ENCODE measurements around the gene PYCARD. TPM values are rescaled to one million over a fixed set of nuclear protein-coding genes. Genes with fewer than 3 reads are reported as not detected.

Gene PYCARD
- polyA plus RNA-seq, 1 donor from 2014 or later, result not detected

DNA sequence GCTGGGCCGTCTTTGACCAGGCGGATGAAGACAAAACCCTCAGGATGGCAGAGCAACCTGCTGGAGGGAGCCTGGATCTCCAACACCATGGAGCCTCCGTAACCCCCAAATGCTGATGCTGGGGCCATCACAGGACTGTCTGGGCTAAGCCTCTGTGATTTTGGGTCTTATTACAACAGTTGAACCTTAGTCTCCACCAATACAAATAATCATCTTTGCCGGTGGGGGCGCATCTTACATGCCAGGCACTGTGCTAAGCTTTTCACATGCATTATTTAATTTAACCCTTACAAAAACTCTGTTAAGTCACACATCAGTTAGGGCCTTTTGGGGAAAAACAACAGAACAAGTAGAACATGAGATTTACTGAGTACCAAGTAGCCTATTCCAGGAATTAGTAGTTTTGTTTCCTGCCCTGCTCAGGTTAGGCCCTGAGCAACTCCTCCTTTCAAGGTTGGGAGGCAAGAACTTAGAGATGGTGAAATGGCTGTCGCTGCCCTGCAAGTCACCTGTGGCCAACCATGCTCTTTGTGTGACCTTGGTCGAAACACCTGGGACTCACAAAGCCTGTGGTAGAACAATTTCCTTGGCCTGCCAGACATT is 48.3 kb upstream of the PYCARD start:
- Histone ChIP-seq H3K27ac (ENCODE audit: low read length) (no peak overlapping the region), H3F3A (ENCODE audit: insufficient read depth, low read length, poor library complexity, severe bottlenecking) (no peaks in the 10 kb centered on the region), H3K4me2 (ENCODE audit: low read length) (no peak overlapping the region), H3K79me2 (replicated peaks; ENCODE audit: insufficient read depth, low read length) (no peaks in the 10 kb centered on the region), H3K4me3 (ENCODE audit: low read length) (no peak overlapping the region), H4K20me1 (ENCODE audit: insufficient read depth) (no peaks in the 10 kb centered on the region), H3K9ac (ENCODE audit: low read length) (no peak overlapping the region), H3K27me3 (ENCODE audit: insufficient read depth, low read depth, low read length) (no peaks in the 10 kb centered on the region), H2AFZ (ENCODE audit: low read depth, low read length) (no peak overlapping the region), H3K9me3 (ENCODE audit: low read length) (no peaks in the 10 kb centered on the region), H3K9me2 (ENCODE audit: insufficient read depth, low read length) (no peaks in the 10 kb centered on the region), H3K36me3 (ENCODE audit: insufficient read depth, low read length) (no peaks in the 10 kb centered on the region)
- TF ChIP-seq EZH2 (IDR thresholded peaks at IDR 0.05; ENCODE audit: borderline replicate concordance, insufficient read depth, low read length, poor library complexity, severe bottlenecking), result no peak
- no peak for TF ChIP-seq EP300 (conservative IDR thresholded peaks at IDR 0.05; ENCODE audit: poor library complexity, severe bottlenecking)
- TF ChIP-seq POLR2AphosphoS5 (IDR thresholded peaks at IDR 0.05), result no peak
- no peak for TF ChIP-seq TAF1 (IDR thresholded peaks at IDR 0.05; ENCODE audit: low read depth)
- no peak for TF ChIP-seq SMC3 (conservative IDR thresholded peaks at IDR 0.05; ENCODE audit: poor library complexity)
- TF ChIP-seq, protein P1, sequence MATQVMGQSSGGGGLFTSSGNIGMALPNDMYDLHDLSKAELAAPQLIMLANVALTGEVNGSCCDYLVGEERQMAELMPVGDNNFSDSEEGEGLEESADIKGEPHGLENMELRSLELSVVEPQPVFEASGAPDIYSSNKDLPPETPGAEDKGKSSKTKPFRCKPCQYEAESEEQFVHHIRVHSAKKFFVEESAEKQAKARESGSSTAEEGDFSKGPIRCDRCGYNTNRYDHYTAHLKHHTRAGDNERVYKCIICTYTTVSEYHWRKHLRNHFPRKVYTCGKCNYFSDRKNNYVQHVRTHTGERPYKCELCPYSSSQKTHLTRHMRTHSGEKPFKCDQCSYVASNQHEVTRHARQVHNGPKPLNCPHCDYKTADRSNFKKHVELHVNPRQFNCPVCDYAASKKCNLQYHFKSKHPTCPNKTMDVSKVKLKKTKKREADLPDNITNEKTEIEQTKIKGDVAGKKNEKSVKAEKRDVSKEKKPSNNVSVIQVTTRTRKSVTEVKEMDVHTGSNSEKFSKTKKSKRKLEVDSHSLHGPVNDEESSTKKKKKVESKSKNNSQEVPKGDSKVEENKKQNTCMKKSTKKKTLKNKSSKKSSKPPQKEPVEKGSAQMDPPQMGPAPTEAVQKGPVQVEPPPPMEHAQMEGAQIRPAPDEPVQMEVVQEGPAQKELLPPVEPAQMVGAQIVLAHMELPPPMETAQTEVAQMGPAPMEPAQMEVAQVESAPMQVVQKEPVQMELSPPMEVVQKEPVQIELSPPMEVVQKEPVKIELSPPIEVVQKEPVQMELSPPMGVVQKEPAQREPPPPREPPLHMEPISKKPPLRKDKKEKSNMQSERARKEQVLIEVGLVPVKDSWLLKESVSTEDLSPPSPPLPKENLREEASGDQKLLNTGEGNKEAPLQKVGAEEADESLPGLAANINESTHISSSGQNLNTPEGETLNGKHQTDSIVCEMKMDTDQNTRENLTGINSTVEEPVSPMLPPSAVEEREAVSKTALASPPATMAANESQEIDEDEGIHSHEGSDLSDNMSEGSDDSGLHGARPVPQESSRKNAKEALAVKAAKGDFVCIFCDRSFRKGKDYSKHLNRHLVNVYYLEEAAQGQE (IDR thresholded peaks at IDR 0.05; ENCODE audit: borderline replicate concordance), result no peak
- TF ChIP-seq, protein P2, sequence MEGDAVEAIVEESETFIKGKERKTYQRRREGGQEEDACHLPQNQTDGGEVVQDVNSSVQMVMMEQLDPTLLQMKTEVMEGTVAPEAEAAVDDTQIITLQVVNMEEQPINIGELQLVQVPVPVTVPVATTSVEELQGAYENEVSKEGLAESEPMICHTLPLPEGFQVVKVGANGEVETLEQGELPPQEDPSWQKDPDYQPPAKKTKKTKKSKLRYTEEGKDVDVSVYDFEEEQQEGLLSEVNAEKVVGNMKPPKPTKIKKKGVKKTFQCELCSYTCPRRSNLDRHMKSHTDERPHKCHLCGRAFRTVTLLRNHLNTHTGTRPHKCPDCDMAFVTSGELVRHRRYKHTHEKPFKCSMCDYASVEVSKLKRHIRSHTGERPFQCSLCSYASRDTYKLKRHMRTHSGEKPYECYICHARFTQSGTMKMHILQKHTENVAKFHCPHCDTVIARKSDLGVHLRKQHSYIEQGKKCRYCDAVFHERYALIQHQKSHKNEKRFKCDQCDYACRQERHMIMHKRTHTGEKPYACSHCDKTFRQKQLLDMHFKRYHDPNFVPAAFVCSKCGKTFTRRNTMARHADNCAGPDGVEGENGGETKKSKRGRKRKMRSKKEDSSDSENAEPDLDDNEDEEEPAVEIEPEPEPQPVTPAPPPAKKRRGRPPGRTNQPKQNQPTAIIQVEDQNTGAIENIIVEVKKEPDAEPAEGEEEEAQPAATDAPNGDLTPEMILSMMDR (IDR thresholded peaks at IDR 0.05; ENCODE audit: poor library complexity, severe bottlenecking), result no peak
- no peak for TF ChIP-seq MXI1 (conservative IDR thresholded peaks at IDR 0.05; ENCODE audit: poor library complexity, severe bottlenecking)
- no peak for TF ChIP-seq RAD21 (conservative IDR thresholded peaks at IDR 0.05)

DNA sequence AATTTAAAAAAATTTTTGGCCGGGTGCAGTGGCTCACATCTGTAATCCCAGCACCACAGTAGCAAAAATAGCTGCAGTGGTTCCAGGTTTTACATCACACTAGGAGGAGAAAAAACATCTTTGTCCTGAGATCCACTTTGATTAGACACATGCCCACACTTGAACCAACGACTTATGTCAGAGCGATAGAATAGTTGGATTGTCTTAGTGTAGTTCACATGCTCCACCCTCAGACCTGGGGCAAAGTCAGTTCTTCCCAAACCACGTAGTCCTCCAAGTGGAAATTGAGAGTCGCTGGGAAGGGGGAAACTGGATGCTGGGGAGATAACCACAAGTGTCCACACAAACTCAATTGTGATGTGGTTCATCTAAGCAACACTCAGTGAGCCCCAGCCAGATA is 45.8 kb upstream of the PYCARD start:
- H4K20me1 ChIP-seq (ENCODE audit: insufficient read depth), result no peaks in the 10 kb centered on the region
- no peaks in the 10 kb centered on the region for H3F3A ChIP-seq (ENCODE audit: insufficient read depth, low read length, poor library complexity, severe bottlenecking)
- H3K27ac ChIP-seq (ENCODE audit: low read length), result no peak overlapping the region
- no peaks in the 10 kb centered on the region for H3K79me2 ChIP-seq (replicated peaks; ENCODE audit: insufficient read depth, low read length)
- H3K4me2 ChIP-seq (ENCODE audit: low read length), result no peak overlapping the region
- H3K9ac ChIP-seq (ENCODE audit: low read length), result no peak overlapping the region
- no peak overlapping the region for H2AFZ ChIP-seq (ENCODE audit: low read depth, low read length)
- no peak for TF ChIP-seq TAF1 (IDR thresholded peaks at IDR 0.05; ENCODE audit: low read depth)
- TF ChIP-seq, protein P2 (IDR thresholded peaks at IDR 0.05; ENCODE audit: poor library complexity, severe bottlenecking), result no peak
- TF ChIP-seq MXI1 (conservative IDR thresholded peaks at IDR 0.05; ENCODE audit: poor library complexity, severe bottlenecking), result no peak
- TF ChIP-seq RAD21 (conservative IDR thresholded peaks at IDR 0.05), result no peak
- TF ChIP-seq, protein P1 (IDR thresholded peaks at IDR 0.05; ENCODE audit: borderline replicate concordance), result no peak
- no peak for TF ChIP-seq EZH2 (IDR thresholded peaks at IDR 0.05; ENCODE audit: borderline replicate concordance, insufficient read depth, low read length, poor library complexity, severe bottlenecking)
- TF ChIP-seq POLR2AphosphoS5 (IDR thresholded peaks at IDR 0.05), result no peak
- no peak overlapping the region for H3K4me3 ChIP-seq (ENCODE audit: low read length)
- H3K36me3 ChIP-seq (ENCODE audit: insufficient read depth, low read length), result no peaks in the 10 kb centered on the region
- no peaks in the 10 kb centered on the region for H3K9me3 ChIP-seq (ENCODE audit: low read length)
- H3K9me2 ChIP-seq (ENCODE audit: insufficient read depth, low read length), result no peaks in the 10 kb centered on the region
- no peaks in the 10 kb centered on the region for H3K27me3 ChIP-seq (ENCODE audit: insufficient read depth, low read depth, low read length)

Measured in neural cell (in vitro differentiated cells).